ENCODE results near the gene SHC1.

GRCh38 chr1:154969860-154970452 is 591 bp downstream of the SHC1 start:
- no peak for TF ChIP-seq PBX3 (CRISPR knock-in tag; IDR thresholded peaks at IDR 0.05)
- TF ChIP-seq ELK4 (IDR thresholded peaks at IDR 0.05; ENCODE audit: borderline replicate concordance, low read depth, low read length) = no peak
- no peak for TF ChIP-seq CTCF (tag by site-specific recombination; IDR thresholded peaks at IDR 0.05)
- no peak for TF ChIP-seq SALL2 (tag by site-specific recombination; IDR thresholded peaks at IDR 0.05; ENCODE audit: borderline replicate concordance)
- TF ChIP-seq ZFP37 (tag by site-specific recombination; IDR thresholded peaks at IDR 0.05) = no peak
- TF ChIP-seq ZNF202 (tag by site-specific recombination; IDR thresholded peaks at IDR 0.05; ENCODE audit: borderline replicate concordance) = no peak
- no peak for TF ChIP-seq ZFP69B (tag by site-specific recombination; IDR thresholded peaks at IDR 0.05)
- TF ChIP-seq ZBTB49 (tag by site-specific recombination; IDR thresholded peaks at IDR 0.05; ENCODE audit: low read depth) = no peak
- TF ChIP-seq ZBTB1 (tag by site-specific recombination; IDR thresholded peaks at IDR 0.05) = no peak
- TF ChIP-seq ZNF341 (tag by site-specific recombination; IDR thresholded peaks at IDR 0.05; ENCODE audit: low read depth) = no peak

Data from HEK293 (cell line).